Ecto neural progenitor cell (in vitro differentiated cells): ENCODE results near the gene P4HA1.
A peak's percentile ranks its signal among the peaks of the same experiment; 100 is the strongest.
"Not testable (repeated sequence)": the region's sequence is repeated elsewhere in the genome, so short reads cannot be mapped to it uniquely, and the experiment has no call there.

Source experiments
- DNase-seq: peaks from one replicate; pipeline ENCODE4 v3.0.0-alpha.2; 2018; ENCODE audit warnings: low spot score

P4HA1 gene

DNA sequence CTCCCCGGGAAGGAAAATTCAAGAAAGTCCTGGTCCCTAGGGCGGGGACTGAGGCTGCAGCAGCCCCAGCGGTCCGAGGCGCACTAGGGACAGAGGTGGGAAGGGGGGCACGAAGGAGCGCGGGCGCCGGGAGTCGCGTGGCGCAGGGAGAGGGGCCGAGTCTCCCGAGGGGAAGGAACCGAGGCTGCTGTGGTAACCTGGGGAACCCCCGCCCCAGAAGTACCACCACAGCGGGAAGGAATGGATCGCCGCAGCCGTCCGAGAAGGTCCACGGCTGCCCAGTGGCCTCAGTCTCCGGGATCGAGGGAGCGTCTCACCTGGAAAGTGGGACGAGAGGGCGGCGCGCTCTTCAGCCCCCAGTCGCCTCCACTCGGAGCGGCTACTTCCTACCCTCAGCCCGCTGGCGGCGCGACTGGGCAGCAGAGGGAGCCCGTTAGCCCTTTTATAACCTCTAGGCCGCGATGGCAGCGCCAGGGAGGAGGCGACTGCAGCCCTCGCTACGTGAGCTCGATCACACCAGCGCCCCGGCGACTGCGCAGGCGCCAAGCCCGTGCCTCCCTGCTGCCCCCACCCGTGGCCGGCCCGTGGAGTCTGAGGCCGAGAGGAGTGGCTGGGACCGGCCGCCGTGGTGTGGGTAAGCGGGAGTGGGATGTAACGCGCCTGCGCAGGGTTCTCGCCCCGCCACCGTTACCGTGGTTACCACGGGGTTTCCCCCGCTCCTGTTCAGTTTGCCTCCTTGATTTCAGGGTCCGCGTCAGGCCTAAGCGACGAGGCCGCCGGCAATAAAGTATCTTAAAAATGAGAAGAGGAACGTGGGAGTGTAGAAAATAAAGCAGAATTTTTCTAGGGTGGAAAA lies at the start of gene P4HA1:
P4HA1 (minus strand) TSS at position 418 of the 856 bp plus-strand sequence. CDS start 21,983 bp downstream, outside the sequence.
- DNase-seq, result peak; percentile 99

DNA sequence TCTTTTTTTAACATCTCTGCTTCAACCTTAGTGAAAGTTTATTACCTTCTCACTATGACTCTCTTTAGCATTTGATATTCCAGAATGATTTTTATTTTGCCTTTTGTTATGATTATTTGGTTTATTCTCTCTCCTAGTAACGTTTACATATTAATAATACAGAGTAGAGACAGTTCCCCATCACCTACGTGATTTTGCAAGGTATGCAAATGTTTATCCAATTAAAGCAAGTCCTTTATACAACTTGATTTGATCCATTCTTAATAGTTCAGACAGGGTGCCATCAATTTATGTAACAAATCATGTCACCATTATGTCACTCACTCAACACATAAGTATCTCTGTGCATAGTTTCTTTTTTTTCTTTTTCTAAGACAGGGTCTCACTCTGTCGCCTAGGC lies 44.9 kb upstream of the P4HA1 start:
- DNase-seq, result no peak

DNA sequence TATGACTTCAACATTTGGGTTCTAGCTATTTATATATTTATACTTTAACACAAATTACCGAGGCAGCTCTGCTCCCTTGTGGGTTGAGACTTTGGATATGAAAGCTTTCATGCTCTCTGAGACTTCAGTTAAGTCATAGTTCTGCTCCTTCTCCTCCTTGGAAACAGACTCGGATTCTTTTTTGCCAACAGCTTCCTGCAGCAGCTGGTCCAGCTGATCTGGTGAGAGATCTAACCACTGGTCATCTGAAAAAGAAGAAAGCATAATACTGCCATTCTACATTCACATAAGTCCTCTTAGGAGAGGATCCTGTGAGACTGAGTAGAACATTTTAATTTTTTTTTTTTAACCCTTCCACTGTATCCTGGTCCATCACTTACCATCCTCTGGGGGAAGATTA lies 42.6 kb upstream of the P4HA1 start:
- DNase-seq, result no peak

DNA sequence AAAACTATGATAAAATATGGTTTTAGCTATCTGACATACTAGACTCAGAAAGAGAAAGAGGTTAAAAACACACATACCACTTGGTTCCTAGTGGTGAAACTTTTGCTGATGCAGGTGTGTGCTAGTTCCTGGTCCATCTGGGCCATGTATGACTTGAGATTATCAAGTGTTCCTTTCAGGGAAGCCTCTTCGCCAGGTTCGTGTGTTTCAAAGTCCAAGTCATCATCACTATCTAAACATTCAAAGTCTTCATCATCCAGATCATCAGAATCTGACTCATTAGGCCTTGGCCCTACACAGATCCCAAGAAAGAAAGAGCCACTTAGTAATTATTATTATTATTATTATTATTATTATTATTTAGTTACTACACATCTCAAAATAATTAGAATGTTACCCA lies 40.0 kb upstream of the P4HA1 start:
- no peak for DNase-seq

DNA sequence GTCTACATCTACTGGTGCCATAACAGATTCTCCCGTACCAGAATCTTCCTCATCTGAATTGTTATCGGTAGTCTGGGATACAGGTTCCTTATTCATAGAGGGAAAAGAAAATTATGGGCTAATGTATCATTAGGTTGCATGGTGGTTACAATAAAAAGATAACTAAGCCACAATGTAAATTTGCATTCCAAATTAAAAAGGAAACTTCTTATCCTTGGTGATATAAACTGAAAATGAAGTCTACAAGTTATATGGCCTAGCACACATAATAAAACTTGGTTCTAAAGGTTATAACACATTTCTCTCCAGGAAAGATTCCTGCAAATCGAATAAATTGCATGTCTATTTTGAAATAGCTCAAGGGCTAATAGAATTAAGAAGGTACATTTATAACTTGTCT lies 38.1 kb upstream of the P4HA1 start:
- DNase-seq, result no peak

DNA sequence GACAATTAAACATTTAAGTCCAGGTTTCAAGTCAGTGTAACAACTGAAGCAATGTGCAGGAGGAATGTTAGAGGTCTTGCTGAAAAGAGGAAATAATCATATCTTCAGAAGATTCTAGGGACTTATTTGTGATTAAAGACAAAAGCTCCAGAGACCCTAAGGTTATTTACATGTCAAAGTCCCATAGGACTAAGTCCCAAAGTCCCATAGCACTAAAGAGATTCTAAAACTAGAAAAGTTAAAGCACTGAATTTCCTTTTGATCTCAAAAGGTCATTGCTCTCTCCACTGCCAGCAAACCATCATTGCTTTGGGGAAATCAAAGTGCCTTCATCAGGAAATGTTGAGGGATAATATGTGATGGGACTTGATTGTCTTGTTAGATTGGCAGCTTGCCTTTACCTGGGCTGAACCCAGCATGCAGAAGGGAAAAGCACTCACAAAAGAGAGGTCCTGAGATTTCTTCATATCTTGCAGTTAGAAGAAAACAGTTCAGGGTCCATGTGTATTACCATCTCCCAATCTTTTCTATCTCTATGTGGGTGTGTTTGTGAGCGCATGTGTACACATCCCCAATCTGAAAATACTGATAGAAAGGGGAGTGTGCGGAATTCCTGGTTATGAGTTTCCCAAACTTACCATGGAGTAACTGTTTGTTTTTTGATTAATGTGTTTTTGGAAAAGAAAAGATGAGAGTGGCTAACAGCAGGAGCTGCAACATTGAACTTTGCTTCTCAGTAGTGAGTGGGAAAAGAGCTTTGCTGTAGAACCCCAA lies 35.4 kb upstream of the P4HA1 start:
- DNase-seq, result no peak

DNA sequence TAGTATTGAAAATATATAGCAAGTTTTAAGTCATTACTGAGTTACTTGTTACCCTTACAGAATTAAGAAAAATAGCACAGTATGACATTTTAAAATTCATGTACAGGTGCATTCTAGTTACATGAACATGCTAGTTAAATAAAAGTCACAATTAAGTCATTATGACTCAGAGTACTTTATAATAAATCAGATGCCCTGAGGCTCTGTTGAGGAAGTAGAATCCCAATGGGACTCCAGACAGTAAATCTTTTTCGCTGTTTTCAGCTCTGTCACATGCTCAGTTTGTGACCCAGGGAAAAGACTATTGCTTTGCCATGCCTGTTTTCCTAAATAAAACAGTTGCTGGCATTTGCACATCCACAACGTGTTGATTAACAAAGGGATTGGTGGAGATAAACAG lies 34.6 kb upstream of the P4HA1 start:
- no peak for DNase-seq

DNA sequence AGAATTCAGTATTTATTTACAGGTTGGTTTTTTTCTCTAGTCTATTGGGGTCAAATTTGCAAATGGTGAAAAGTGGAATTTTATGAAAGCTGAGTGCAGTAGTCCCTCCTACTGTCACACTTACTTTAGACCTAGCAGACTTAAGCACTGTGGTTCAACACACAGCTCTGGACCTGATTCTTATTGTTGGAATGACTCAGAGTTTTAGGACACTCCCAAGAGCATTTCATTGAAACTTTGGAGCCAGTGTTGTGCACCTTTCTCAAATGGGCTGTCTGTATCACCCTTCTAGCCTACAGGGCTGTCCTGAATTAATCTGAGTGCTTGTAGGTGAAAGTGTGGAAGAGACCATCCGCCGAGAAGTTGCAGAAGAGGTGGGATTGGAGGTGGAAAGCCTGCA lies 29.7 kb upstream of the P4HA1 start:
- no peak for DNase-seq

DNA sequence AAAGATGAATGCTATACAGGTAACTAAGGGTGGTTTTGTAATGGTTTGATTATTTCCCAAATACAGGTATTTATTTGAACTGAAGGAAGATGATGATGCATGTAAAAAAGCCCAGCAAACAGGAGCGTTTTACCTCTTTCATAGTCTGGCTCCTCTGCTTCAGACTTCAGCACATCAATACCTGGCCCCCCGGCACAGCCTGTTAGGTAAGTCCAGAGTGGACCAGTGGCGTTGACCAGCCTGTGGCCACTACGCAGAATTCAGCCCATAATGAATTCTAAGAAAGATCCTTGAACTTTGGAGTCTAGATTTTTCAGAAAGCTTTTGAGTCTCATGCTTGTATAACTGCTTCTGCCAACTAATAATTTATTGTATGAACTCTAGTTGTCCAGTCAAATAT lies 23.3 kb upstream of the P4HA1 start:
- no peak for DNase-seq

DNA sequence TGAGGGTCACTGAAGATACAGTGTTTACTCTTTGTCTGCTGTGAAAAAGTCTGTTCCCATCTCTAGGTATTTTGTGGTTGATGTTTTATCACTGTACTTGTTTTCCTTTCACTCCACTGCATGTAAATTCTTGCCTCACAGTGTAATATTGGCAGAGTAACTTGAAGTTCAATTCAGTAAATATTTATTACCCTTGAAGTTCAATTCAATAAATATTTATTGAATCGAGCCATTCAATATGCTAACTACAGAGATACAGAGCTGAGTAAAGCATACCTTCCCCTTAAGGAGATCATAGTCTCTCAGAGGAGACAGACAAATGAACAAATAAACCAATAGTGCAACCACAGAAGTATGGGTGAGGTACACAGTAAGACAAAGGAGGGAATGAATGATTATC lies 22.8 kb upstream of the P4HA1 start:
- no peak for DNase-seq

DNA sequence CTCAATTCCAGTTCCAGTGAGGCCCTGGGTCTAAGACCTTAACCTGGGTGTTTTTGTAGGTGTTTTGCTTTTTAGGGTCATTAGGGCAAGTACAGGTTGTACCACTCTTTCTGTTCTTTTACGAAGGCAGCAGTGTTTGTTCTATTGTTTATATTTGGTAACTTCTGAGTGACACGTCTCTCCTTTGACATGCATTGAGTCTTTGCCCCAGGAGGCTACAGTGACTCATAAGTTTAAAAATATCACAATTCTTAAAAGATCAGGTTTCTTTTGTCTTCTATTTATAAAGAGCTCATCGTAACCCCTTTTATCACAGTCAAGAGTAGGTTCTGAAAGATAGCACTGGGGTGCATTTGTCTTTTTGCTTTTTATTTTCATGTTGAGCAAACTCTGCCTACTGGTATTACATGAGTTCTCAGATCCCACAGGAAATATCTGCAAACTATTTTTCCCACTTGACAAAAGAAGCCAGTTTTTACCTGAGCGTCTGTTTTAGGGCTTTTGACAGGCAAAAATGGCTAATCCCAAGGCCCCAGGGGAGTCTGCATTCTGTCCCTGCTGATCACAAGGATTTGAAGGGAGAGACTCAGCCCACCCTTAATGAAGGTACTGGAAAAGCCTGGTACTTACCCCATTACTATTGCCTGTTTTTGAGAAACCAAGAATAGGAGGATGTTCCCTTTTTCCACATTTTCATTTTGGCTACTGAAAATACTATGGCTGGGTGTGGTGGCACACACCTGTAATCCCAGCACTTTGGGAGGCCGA lies 21.5 kb upstream of the P4HA1 start:
- no peak for DNase-seq

DNA sequence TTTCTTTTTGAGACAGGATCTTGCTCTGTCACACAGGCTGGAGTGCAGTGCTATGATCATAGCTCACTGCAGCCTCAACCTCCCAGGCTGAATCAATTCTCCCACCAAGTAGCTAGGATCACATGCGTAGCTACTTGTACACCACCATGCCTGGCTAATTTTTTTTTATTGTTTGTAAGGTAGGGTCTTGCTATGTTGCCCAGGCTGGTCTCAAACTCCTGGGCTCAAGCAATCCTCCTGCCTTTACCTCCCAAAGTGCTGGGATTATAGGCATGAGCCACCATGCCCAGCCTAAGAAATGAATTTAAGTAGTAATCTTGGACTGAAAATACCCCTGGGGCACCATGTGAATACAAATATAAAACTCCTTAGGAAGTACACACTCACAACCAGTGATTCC lies 19.4 kb upstream of the P4HA1 start:
- no peak for DNase-seq

DNA sequence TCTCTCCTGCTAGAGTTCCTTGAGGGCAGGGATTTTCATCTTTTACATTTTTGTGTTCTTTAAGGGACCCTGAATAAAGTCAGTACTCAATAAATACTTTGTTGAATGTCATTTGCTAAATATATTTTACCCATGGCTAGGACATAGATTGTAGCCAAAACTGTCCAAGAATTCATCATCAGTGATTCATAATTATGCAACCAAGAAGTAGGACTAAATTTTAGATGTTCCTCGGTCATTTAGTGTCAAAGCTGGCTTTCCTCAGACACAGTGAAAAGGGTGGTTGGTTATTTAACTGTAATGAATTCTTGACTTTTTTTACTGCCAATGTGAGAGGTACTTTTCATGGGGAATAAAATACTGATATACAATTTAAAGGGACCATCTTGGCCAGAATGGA lies 16.9 kb upstream of the P4HA1 start:
- DNase-seq, result no peak

DNA sequence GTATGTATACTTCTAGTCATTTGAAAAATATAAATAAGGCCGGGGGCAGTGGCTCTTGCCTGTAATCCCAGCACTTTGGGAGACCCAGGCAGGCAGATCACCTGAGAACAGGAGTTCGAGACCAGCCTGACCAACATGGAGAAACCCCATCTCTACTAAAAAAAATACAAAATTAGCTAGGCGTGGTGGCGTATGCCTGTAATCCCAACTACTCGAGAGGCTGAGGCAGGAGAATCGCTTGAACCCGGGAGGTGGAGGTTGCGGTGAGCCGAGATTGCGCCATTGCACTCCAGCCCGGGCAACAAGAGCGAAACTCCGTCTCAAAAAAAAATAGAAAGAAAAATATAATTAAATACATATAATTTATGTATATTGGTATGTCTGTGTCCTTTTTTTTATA lies 15.4 kb upstream of the P4HA1 start:
- not testable (repeated sequence) for DNase-seq

DNA sequence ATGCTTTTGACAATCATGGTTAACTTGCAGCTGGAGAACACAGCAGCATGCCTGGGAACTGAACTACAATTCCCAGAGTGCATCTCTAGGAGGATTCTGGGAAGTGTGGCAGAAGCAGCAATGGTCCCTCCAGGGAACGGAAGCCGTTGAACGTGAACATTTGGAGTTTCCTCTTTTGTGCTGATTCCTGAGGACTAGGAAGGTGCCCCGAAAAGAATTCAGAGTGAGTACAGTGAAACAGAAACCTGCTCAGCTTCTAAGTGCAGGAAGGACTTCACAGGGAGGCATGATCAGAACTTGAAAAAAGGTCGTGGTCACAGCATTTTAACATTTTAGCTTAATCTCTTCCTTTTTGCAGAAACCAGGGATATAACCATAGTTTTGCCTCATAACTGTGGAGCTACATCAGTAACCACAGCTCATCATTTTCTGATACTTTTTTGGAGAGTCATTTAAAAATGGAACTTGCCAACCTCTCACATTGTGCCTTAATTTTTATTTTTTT lies 13.7 kb upstream of the P4HA1 start, which contains the start of gene NUDT13:
NUDT13 (plus strand) TSS at position 111 of the 505 bp plus-strand sequence. CDS start 3,911 bp downstream, outside the sequence.
- peak; percentile 62 for DNase-seq

DNA sequence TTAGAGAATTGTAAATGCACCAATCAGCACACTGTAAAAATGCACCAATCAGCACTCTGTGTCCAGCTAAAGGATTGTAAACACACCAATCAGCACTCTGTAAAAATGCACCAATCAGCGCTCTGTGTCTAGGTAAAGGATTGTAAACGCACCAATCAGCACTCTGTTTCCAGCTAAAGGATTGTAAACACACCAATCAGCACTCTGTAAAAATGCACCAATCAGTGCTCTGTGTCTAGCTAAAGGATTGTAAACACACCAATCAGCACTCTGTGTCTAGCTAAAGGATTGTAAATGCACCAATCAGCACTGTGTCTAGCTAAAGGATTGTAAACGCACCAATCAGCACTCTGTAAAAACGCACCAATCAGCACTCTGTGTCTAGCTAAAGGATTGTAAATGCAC lies 12.6 kb upstream of the P4HA1 start:
- not testable (repeated sequence) for DNase-seq

DNA sequence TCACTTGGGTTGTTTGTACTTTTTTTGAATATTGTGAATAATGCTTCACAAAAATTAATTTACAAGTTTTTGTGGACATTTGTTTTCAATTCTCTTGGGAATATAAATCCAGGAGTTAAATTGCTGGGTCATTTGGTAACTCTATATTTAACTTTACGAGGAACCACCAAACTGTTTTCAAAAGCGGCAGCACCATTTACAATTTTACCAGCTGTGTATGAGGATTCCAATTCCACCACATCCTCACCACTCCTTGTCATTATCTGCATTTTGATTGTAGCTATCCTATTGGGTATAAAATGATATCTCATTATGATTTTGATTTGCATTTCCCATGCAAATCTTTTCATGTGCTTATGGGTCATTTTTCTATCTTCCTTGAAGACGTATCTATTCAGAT lies 9.6 kb upstream of the P4HA1 start:
- DNase-seq, result no peak

DNA sequence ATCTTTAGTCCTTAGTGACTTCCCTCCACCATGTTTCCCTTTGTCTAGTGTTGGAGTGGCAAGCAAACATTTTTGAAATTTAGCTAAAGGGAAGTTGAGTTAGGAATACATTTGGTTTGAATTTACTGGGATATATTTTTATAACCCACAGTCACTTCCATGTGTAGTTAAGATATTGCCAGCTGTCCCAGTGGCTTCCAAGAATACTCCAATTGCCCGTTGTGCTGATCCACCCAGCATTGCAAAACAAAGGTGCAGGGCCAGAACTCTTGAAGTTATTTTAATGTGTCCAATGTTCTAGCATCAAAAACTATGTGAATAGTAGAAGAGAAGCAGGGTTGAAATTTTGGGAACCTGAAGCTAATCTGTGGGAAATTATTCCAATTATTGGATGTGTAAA lies 2.5 kb upstream of the P4HA1 start:
- DNase-seq, result no peak

DNA sequence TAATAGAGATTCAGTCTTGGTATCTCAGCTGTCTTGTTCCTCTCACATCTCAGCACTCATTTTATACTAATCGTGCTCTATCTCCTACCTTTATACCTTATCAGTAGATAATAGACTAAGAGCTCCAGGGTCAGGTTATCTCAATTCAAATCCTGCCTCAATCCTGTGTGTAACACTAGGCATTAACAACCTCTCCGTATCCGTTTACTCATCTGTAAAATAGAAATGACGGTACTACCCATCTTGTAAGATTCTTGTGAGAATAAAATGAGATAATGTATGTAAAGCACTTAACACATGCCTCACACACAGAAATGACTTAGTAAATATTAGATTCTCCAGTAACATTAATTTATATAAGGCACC lies 622 bp upstream of the P4HA1 start:
- no peak for DNase-seq

DNA sequence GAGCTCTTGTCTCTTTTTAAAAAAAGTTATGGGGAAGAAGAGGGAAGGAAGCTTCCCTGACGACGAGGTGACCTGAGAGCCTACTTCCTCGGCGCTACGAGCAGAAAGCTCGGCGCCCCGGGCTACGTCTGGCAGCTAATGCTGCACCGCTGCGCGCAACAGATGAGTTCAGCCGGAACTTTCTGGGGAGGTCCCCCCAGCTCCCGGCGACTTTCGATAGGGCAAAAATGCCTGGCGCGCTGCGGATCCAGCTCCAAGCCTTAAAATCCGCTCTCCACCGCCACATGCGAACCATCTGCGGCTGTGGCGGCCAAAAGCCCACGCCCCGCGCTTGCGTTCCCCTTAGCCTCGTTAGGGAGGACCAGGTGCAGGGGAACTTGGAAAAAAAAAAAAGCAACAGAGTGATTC lies 621 bp downstream of the P4HA1 start:
- DNase-seq, result peak; percentile 77

DNA sequence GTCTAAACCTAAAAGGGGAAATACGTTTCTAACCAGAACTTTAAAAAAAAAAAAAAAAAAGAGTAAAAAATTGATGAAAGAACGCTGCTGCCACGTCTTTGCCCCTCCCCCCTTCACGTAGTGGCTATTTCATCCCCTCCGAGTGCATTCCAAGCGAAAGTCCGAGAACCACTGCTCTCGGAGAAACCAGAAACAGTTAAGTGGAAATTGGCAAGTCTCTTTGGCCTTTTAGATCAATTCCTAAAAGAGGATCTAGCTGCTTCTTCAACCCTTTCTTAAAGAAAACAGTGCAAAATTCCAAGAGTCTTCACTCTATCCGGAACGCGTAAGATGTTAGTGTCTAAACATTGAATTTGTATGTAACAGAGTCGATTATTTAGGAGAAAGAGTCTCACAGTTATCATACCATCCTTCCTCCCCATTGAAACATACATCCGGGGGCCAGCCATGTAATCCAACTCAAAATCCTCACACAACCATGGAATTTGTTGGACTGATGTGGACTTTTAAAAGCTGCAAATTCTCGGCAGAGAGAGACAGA lies 1.1 kb downstream of the P4HA1 start:
- no peak for DNase-seq

DNA sequence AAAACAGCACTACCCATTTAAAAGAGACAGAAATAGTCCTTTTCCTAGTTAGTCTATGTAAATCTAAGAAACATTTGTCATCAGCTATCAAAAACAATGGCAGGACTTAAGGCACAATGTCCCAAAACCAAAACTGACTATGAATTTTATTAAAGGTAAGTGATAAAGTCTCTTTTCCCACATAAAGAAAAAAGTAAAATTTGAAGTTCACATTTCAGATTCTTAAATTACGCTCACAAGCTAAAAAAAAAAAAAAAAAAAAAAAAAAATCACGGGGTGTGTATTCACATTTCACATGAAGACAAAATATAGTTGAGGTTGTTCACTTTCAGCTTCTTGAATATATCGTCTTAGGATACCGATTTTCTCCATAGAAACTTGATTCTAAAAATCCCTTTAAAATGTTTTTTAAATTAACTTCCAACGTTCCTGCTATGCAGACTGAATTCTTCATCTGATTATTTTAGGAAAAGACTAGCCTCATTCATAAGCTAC lies 1.6 kb downstream of the P4HA1 start:
- no peak for DNase-seq
